Natural killer cell treated with Interleukin-12 subunit alpha and Interleukin-12 subunit beta and Interleukin-15 and Interleukin-18, amount 100 ng/mL, for 72 hours (primary cell): Measurements from ENCODE around the gene SLC39A11. TPM values are rescaled to one million over a fixed set of nuclear protein-coding genes. Genes with fewer than 3 reads are reported as not detected.
"Not testable (repeated sequence)": the region's sequence is repeated elsewhere in the genome, so short reads cannot be mapped to it uniquely, and the experiment has no call there.

Experiments
- ATAC-seq, 2 donors: fragments of 150-1000 bp; cut with Tn5 transposase in 1 of 2; sonication (Bioruptor Pico), chemical (Tn5 transposase) in 1 of 2; 2 replicates each; pipeline ENCODE4 v1.10.0; 2021
- DNase-seq: peaks from one replicate; pipeline ENCODE4 v3.0.0; 2022; ENCODE audit warnings: low spot score
- H3K27ac Mint-ChIP-seq, 2 donors: 1 replicate in 1 of 2; 2 replicates in 1 of 2; pipeline ENCODE4 v1.8.0; 2022; ENCODE audit warnings: mixed read lengths in 2 of 2, mild to moderate bottlenecking in 1 of 2, moderate library complexity in 1 of 2
- H3K27me3 Mint-ChIP-seq, 2 donors: 1 replicate in 1 of 2; 2 replicates in 1 of 2; pipeline ENCODE4 v1.8.0; 2022; ENCODE audit warnings: mixed read lengths in 2 of 2
- H3K36me3 Mint-ChIP-seq: one replicate; pipeline ENCODE4 v1.8.0; 2022; ENCODE audit warnings: mixed read lengths
- H3K4me1 Mint-ChIP-seq, 2 donors: 1 replicate in 1 of 2; 2 replicates in 1 of 2; pipeline ENCODE4 v1.8.0; 2022; ENCODE audit warnings: low read depth in 2 of 2, mixed read lengths in 2 of 2, mild to moderate bottlenecking in 1 of 2
- H3K4me3 Mint-ChIP-seq: one replicate; pipeline ENCODE4 v1.8.0; 2022; ENCODE audit warnings: mixed read lengths
- H3K9me3 Mint-ChIP-seq: 2 replicates; pipeline ENCODE4 v1.8.0; 2022; ENCODE audit warnings: mixed read lengths
- total RNA-seq, 2 donors: library from RNA; stranded (reverse); gene quantifications; one replicate each; pipeline ENCODE4 v1.2.3, GENCODE V29; 2022

The SLC39A11 gene
- total RNA-seq, 2 donors from 2014 or later, result 25.6 to 56.1 TPM

- DNase-seq (no peak), ATAC-seq (no peak)
- no peaks in the 10 kb centered on the region for H3K36me3 Mint-ChIP-seq
- no peaks in the 10 kb centered on the region for H3K27me3 Mint-ChIP-seq
- peaks cover 0 to 10% of the 10 kb centered on the region in 2 donors for H3K4me1 Mint-ChIP-seq
- no peak overlapping the region for H3K4me3 Mint-ChIP-seq
- H3K9me3 Mint-ChIP-seq, result no peaks in the 10 kb centered on the region
- no peak overlapping the region for H3K27ac Mint-ChIP-seq
Measured at GRCh38 chr17:72916991-72917390, 175.5 kb downstream of the SLC39A11 start.

DNA sequence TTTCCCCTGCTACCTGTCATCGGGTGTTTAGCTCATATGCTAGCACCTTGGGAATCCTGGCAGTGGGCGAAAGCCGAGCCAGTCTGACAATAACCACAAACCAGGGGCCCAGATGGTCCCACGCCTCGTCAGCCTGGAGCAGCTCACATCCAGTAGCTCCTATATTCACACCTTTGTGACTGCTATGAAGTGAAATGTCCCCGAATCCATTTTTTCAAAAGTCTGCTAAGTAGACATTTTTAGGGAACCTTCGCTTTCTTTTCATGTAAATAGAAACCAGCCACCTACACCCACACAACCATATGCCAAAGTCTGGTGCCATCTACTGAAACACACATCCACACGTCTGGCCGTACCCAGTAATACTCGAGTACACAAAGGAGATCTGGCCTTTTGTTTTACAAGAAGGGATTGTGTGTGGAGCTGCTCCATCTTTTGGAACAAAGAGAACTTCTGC lies 176.8 kb downstream of the SLC39A11 start:
- H3K27ac Mint-ChIP-seq, result no peak overlapping the region
- H3K36me3 Mint-ChIP-seq, result no peaks in the 10 kb centered on the region
- H3K4me1 Mint-ChIP-seq, result peaks cover 0 to 8% of the 10 kb centered on the region in 2 donors
- H3K27me3 Mint-ChIP-seq, result no peaks in the 10 kb centered on the region
- DNase-seq (no peak), ATAC-seq (no peak)
- H3K4me3 Mint-ChIP-seq, result no peak overlapping the region
- H3K9me3 Mint-ChIP-seq, result no peaks in the 10 kb centered on the region

DNA sequence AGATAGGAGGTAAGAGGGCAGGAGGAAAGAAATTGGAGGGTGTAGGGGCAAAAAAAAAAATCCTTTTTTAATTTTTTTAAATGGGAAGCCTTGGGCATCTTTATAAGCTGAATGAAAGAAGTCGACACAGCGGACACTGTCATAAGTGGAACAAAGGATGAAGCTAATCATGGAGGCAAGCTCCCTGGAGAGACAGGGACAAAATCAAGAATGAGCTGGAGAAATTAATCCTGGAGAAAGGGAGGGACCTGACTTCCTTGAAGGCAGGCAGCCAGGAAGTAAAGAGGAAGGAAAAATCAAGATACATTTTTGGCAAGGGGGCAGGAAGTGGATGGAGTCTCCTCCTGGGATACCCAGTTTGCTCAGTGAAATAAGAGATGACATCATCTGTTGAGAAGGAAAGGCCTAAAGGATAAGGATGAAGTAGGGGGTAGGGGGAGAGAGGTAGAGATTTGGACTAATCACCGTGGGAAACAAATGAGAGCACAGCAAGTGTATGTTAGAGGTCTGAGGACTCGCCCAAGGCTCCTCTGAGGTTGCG lies 179.3 kb downstream of the SLC39A11 start:
- no peak for DNase-seq
- no peak overlapping the region for H3K4me3 Mint-ChIP-seq
- no peaks in the 10 kb centered on the region for H3K27me3 Mint-ChIP-seq
- H3K4me1 Mint-ChIP-seq, result peaks cover 0 to 6% of the 10 kb centered on the region in 2 donors
- ATAC-seq, result no peak
- H3K27ac Mint-ChIP-seq, result no peak overlapping the region
- H3K9me3 Mint-ChIP-seq, result no peaks in the 10 kb centered on the region
- no peaks in the 10 kb centered on the region for H3K36me3 Mint-ChIP-seq

- Mint-ChIP-seq H3K36me3 (no peaks in the 10 kb centered on the region), H3K4me1 (peaks cover 0 to 4% of the 10 kb centered on the region in 2 donors), H3K4me3 (no peak overlapping the region), H3K9me3 (no peaks in the 10 kb centered on the region), H3K27me3 (no peaks in the 10 kb centered on the region), H3K27ac (peak overlapping the region in 1 of 2 donors; percentile 65)
- no peak for ATAC-seq
- no peak for DNase-seq
Measured at GRCh38 chr17:72906306-72906705, 186.2 kb downstream of the SLC39A11 start.

DNA sequence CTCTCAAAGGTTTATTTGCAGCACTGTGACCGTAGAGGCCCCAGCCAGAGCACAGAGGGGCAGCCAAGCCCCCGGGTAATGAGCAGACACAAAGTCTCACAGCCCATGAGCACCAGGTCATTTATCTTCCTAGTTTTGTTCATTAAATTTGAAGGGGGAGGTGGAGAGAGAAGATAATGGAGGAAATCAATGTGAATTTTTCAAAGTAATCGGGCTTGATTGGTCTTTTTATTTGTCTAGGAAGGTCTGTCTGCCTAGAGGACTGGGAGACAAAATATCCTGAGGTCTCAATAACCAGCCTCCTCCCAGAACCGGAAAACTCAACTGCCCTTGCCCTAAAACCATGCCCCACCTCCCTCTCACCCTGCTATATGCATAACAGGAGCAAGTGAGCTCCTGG lies 189.0 kb downstream of the SLC39A11 start:
- Mint-ChIP-seq H3K36me3 (no peaks in the 10 kb centered on the region), H3K27ac (no peak overlapping the region), H3K4me1 (peaks cover 0 to 6% of the 10 kb centered on the region in 2 donors), H3K4me3 (no peak overlapping the region), H3K27me3 (no peaks in the 10 kb centered on the region), H3K9me3 (no peaks in the 10 kb centered on the region)
- ATAC-seq (no peak), DNase-seq (no peak)

GRCh38 chr17:72901657-72902056 lies 190.8 kb downstream of the SLC39A11 start:
- H3K4me1 Mint-ChIP-seq, result peaks cover 0 to 3% of the 10 kb centered on the region in 2 donors
- H3K27ac Mint-ChIP-seq, result no peak overlapping the region
- no peak overlapping the region for H3K4me3 Mint-ChIP-seq
- ATAC-seq, result no peak
- no peaks in the 10 kb centered on the region for H3K9me3 Mint-ChIP-seq
- no peak for DNase-seq
- H3K27me3 Mint-ChIP-seq, result no peaks in the 10 kb centered on the region
- no peaks in the 10 kb centered on the region for H3K36me3 Mint-ChIP-seq

DNA sequence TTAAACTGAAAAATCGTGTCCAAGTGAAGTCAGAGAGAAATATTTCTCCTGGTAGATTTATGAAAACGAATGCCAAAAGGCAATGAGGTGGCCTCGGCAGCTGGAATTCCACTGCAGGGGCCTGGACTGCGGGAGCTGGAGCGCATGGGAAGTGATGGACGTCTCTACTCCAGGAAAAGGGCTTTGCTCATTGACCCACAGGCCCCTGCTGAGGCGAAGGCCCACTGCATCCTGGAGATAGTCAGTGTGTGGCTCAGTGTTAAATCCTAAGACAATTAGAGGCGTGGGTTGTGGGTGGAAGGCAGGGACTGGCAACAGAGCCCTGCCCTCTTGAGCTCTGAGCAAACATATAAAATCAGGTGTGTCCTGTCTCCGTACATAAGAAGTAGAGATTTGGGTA lies 191.4 kb downstream of the SLC39A11 start:
- Mint-ChIP-seq H3K27ac (no peak overlapping the region), H3K27me3 (no peaks in the 10 kb centered on the region), H3K4me3 (no peak overlapping the region), H3K9me3 (no peaks in the 10 kb centered on the region), H3K36me3 (no peaks in the 10 kb centered on the region), H3K4me1 (peaks cover 0 to 3% of the 10 kb centered on the region in 2 donors)
- DNase-seq, result no peak
- ATAC-seq, result no peak

DNA sequence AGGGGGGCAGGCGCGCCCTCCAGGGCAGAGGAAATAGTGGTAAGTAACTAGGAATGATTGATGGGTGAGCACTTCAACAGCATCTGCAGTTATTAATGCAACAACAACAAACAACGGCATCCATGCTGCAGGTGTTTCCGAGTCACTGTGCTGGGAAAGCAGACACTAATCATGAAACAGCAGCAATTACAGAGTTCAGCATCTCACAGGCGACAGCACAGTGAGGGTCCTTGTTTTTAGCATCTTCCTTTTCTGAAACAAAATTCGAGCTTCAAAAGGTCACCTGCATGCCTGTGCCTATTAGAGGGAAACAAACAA lies 191.9 kb downstream of the SLC39A11 start:
- H3K4me3 Mint-ChIP-seq, result no peak overlapping the region
- no peaks in the 10 kb centered on the region for H3K36me3 Mint-ChIP-seq
- H3K27me3 Mint-ChIP-seq, result no peaks in the 10 kb centered on the region
- no peak overlapping the region for H3K27ac Mint-ChIP-seq
- DNase-seq (no peak), ATAC-seq (no peak)
- no peaks in the 10 kb centered on the region for H3K9me3 Mint-ChIP-seq
- peaks cover 0 to 3% of the 10 kb centered on the region in 2 donors for H3K4me1 Mint-ChIP-seq

DNA sequence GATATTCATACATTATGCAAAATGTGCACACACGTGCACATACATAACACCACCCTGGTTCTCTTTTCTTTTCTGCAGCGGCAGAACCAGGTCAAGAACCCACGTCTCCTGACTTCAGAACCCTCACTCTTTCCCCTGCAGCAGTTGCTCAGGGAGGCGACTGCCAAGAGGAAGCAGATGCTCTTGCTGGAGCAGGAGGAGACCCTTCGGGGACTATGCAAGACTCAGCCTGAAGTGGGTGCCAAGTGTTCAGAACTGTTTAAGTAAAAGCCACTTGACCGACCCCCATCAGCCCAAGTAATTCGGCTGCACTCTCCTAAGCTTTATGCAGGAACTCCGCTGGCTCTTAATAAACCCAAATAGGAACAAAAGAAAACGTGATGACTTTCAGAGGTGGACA lies 193.8 kb downstream of the SLC39A11 start:
- Mint-ChIP-seq H3K4me1 (peaks cover 0 to 3% of the 10 kb centered on the region in 2 donors), H3K27me3 (no peaks in the 10 kb centered on the region), H3K27ac (no peak overlapping the region), H3K36me3 (no peaks in the 10 kb centered on the region), H3K4me3 (no peak overlapping the region), H3K9me3 (no peaks in the 10 kb centered on the region)
- DNase-seq (no peak), ATAC-seq (no peak)

DNA sequence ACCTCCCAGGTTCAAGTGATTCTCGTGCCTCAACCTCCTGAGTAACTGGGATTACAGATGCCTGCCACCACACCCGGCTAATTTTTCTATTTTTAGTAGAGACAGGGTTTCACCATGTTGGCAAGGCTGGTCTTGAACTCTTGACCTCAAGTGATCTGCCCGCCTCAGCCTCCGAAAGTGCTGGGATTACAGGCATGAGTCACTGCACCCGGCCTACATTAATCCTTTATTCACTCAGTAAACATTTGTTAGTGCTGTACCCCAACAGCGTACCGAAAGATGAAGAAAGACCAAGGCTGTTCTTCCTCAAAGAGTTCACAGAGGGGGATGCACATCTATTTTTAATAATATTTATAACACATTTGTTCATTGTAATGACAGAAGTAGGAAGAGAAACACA lies 196.2 kb downstream of the SLC39A11 start:
- not testable (repeated sequence) for H3K4me3 Mint-ChIP-seq, H3K9me3 Mint-ChIP-seq

GRCh38 chr17:72891627-72892026 lies 200.9 kb downstream of the SLC39A11 start:
- Mint-ChIP-seq H3K4me1 (peaks cover 3 to 11% of the 10 kb centered on the region in 2 donors), H3K27me3 (no peaks in the 10 kb centered on the region), H3K9me3 (no peaks in the 10 kb centered on the region), H3K4me3 (no peak overlapping the region), H3K36me3 (peaks cover 5% of the 10 kb centered on the region), H3K27ac (no peak overlapping the region)
- ATAC-seq, result no peak
- DNase-seq, result no peak

More for the DNA sequence above, 196.2 kb downstream of the SLC39A11 start:
- not testable (repeated sequence) for H3K27me3 Mint-ChIP-seq, DNase-seq, H3K4me1 Mint-ChIP-seq, H3K27ac Mint-ChIP-seq, H3K36me3 Mint-ChIP-seq, ATAC-seq

DNA sequence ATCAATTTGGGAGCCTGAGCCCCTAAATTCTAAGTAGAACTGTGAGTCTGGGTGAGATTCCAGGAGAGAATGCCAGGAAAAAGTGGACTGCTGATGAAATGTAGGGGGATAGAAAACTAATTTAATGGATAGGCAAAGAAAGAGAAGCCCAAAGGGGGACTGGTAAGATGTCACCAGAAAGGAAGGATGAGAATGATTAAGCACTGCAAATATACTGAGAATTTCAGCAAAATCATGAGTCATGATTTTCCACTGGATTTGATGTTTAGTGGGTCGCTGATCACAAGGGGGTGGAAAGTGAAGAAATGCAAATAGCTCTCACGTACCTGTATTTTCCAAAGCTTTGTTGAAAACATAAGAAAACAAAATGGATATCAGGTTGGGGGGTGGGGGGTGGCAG lies 201.8 kb downstream of the SLC39A11 start:
- H3K27me3 Mint-ChIP-seq, result no peaks in the 10 kb centered on the region
- no peak overlapping the region for H3K4me3 Mint-ChIP-seq
- ATAC-seq, result no peak
- DNase-seq, result no peak
- H3K4me1 Mint-ChIP-seq, result peaks cover 3 to 20% of the 10 kb centered on the region in 2 donors
- H3K27ac Mint-ChIP-seq, result no peak overlapping the region
- no peaks in the 10 kb centered on the region for H3K9me3 Mint-ChIP-seq
- H3K36me3 Mint-ChIP-seq, result peaks cover 5% of the 10 kb centered on the region

- H3K4me1 Mint-ChIP-seq, result peaks cover 3 to 22% of the 10 kb centered on the region in 2 donors
- DNase-seq (no peak), ATAC-seq (no peak)
- H3K9me3 Mint-ChIP-seq, result no peaks in the 10 kb centered on the region
- H3K27me3 Mint-ChIP-seq, result no peaks in the 10 kb centered on the region
- H3K36me3 Mint-ChIP-seq, result peaks cover 5% of the 10 kb centered on the region
- peak overlapping the region; percentile 2 for H3K4me3 Mint-ChIP-seq
- H3K27ac Mint-ChIP-seq, result no peak overlapping the region
Measured at GRCh38 chr17:72887917-72888316, 204.6 kb downstream of the SLC39A11 start.

GRCh38 chr17:72887322-72887721 lies 205.2 kb downstream of the SLC39A11 start:
- peaks cover 5% of the 10 kb centered on the region for H3K36me3 Mint-ChIP-seq
- H3K9me3 Mint-ChIP-seq, result no peaks in the 10 kb centered on the region
- DNase-seq, result no peak
- H3K4me1 Mint-ChIP-seq, result peaks cover 3 to 22% of the 10 kb centered on the region in 2 donors
- no peaks in the 10 kb centered on the region for H3K27me3 Mint-ChIP-seq
- H3K27ac Mint-ChIP-seq, result no peak overlapping the region
- no peak for ATAC-seq
- H3K4me3 Mint-ChIP-seq, result no peak overlapping the region

DNA sequence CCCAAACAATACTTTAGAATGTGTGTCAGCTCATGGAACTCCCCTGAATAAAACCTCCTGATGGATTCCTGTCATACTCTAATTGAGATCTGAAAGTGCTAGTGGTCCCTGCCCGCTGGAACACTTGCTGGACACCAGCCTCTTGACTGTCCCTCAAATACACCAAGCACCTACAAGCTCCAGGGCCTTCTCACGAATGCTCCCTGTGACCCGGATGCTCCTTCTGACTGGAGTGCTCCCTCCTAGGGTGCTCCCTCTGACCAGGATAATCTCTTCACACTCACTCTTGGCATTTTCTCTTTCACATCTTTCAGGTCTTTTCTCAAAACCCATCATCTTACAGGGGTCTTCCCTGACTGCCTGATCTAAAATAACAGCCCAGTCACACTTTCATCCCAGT lies 205.9 kb downstream of the SLC39A11 start:
- Mint-ChIP-seq H3K27me3 (no peaks in the 10 kb centered on the region), H3K9me3 (no peaks in the 10 kb centered on the region), H3K36me3 (peaks cover 5% of the 10 kb centered on the region), H3K27ac (no peak overlapping the region), H3K4me1 (peaks cover 3 to 22% of the 10 kb centered on the region in 2 donors), H3K4me3 (no peak overlapping the region)
- no peak for ATAC-seq
- DNase-seq, result no peak
